Endothelial cell (in vitro differentiated cells): ENCODE measurements around the gene PISD. TPM values are rescaled to one million over a fixed set of nuclear protein-coding genes. Genes with fewer than 3 reads are reported as not detected.
"Not testable (repeated sequence)": the region's sequence is repeated elsewhere in the genome, so short reads cannot be mapped to it uniquely, and the experiment has no call there.

Source experiments
- DNase-seq: peaks from one replicate; pipeline ENCODE4 v3.0.0; 2021; ENCODE audit warnings: low spot score
- H3K27ac Mint-ChIP-seq: one replicate; pipeline ENCODE4 v1.8.0; 2021; ENCODE audit warnings: mixed read lengths, inconsistent platforms; ENCODE audit not compliant: unreplicated experiment
- H3K27me3 Mint-ChIP-seq: one replicate; pipeline ENCODE4 v1.8.0; 2021; ENCODE audit warnings: mild to moderate bottlenecking, moderate library complexity, mixed read lengths, inconsistent platforms; ENCODE audit not compliant: unreplicated experiment
- H3K36me3 Mint-ChIP-seq: one replicate; pipeline ENCODE4 v1.8.0; 2021; ENCODE audit warnings: mild to moderate bottlenecking, low read depth, mixed read lengths, inconsistent platforms; ENCODE audit not compliant: unreplicated experiment
- H3K4me1 Mint-ChIP-seq: one replicate; pipeline ENCODE4 v1.8.0; 2021; ENCODE audit warnings: mild to moderate bottlenecking, mixed read lengths, inconsistent platforms; ENCODE audit not compliant: unreplicated experiment
- H3K4me3 Mint-ChIP-seq: one replicate; pipeline ENCODE4 v1.8.0; 2021; ENCODE audit warnings: mild to moderate bottlenecking, mixed read lengths, inconsistent platforms; ENCODE audit not compliant: unreplicated experiment
- H3K9me3 Mint-ChIP-seq: one replicate; pipeline ENCODE4 v1.8.0; 2021; ENCODE audit warnings: mixed read lengths, inconsistent platforms; ENCODE audit not compliant: unreplicated experiment
- long read RNA-seq: library from polyadenylated mRNA; unstranded; transcript quantifications from one replicate; pipeline ENCODE4 v2.0.0, GENCODE V29; 2020; ENCODE audit not compliant: unreplicated experiment
- total RNA-seq: library from RNA; stranded (reverse); fragmentation: NEBNext Ultra II Directional; extraction: Animal tissue kit (Norgen Biotek cat#: 25700); gene quantifications from one replicate; pipeline ENCODE4 v1.2.1, GENCODE V29; 2021; ENCODE audit not compliant: unreplicated experiment
- TF ChIP-seq, protein P1 (sequence below): fragments of 200-600 bp; sonication (generic); IDR thresholded peaks from one replicate; pipeline ENCODE4 v1.5.0; 2021; ENCODE audit warnings: antibody characterized with exemption; ENCODE audit not compliant: unreplicated experiment

The PISD gene
- 53.0 TPM for total RNA-seq
- long read RNA-seq, transcript PISD-209 (8 exons, 1,963 nt), result major isoform, 9 of 30 reads
- long read RNA-seq, partial matches to known transcripts, result 1 of 30 reads
- long read RNA-seq, other reads (novel, unspliced or antisense), result 20 of 30 reads

DNA sequence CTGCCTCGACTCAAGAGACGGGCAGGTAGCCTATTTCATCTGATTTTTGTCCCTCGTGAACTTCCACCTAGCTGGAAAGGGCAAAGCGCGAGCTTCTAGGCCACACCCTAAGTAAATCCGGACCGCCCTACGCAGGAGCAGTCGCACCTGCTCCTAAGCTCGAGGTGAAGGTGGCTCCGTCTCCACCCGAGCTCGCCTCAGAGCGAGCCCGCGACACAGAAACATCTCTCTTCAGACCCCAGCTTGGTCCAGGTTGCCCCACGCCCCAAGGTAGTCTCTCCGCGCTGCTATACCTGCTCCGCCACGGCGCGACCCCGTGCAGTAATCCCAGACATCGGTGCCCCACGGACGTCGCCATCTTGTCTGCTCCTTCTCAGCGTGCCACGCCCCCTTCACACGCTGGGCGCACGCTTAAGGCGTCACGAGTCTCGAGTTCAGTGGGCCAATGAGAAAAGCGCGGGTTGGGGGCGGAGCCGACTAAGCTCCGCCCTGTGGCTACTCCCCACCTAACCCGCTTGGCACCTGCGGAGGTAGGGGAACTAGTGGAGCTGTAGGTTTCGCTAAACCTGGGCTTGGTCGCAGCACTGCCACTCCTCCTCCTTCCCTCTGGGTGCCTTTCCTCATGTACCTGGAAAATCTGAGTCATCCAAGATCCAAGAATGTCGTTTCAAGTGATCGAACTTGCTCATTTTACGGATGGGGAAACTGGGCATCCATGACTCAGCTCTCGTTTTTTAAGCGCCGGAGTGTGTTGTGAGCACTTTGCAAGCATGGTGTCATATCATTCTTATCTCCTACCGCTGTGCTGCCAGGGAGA, at the start of gene PISD:
Gene PISD, minus strand, starts transcription at position 365 of the 817 bp plus-strand sequence. Its CDS starts 7 bp downstream, at position 358.
- Mint-ChIP-seq H3K4me1 (peaks cover 14% of the 10 kb centered on the region), H3K27me3 (peaks cover 8% of the 10 kb centered on the region), H3K36me3 (no peaks in the 10 kb centered on the region), H3K27ac (peak within 1 kb of the TSS; percentile 89), H3K4me3 (peak within 1 kb of the TSS; percentile 100), H3K9me3 (no peaks in the 10 kb centered on the region)
- DNase-seq, result peak; percentile 95
- TF ChIP-seq, protein P1, sequence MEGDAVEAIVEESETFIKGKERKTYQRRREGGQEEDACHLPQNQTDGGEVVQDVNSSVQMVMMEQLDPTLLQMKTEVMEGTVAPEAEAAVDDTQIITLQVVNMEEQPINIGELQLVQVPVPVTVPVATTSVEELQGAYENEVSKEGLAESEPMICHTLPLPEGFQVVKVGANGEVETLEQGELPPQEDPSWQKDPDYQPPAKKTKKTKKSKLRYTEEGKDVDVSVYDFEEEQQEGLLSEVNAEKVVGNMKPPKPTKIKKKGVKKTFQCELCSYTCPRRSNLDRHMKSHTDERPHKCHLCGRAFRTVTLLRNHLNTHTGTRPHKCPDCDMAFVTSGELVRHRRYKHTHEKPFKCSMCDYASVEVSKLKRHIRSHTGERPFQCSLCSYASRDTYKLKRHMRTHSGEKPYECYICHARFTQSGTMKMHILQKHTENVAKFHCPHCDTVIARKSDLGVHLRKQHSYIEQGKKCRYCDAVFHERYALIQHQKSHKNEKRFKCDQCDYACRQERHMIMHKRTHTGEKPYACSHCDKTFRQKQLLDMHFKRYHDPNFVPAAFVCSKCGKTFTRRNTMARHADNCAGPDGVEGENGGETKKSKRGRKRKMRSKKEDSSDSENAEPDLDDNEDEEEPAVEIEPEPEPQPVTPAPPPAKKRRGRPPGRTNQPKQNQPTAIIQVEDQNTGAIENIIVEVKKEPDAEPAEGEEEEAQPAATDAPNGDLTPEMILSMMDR, result no peak

DNA sequence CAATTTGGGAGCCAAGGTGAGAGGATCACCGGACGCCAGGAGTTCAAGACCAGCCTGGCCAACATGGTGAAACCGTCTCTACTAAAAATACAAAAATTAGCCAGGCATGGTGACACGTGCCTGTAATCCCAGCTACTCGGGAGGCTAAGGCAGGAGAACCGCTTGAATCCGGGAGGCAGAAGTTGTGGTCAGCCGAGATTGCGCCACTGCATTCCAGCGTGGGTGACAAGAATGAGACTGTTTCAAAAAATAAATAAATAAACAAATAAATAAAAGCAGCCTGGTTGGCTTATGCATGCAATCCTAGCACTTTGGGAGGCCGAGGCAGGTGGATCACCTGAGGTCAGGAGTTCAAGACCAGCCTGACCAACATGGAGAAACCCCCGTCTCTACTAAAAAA, 49.2 kb upstream of the PISD start:
- not testable (repeated sequence) for H3K9me3 Mint-ChIP-seq, DNase-seq, H3K4me3 Mint-ChIP-seq, H3K27ac Mint-ChIP-seq, H3K27me3 Mint-ChIP-seq
- H3K4me1 Mint-ChIP-seq, result peaks cover 21% of the 10 kb centered on the region
- H3K36me3 Mint-ChIP-seq, result peaks cover 36% of the 10 kb centered on the region

DNA sequence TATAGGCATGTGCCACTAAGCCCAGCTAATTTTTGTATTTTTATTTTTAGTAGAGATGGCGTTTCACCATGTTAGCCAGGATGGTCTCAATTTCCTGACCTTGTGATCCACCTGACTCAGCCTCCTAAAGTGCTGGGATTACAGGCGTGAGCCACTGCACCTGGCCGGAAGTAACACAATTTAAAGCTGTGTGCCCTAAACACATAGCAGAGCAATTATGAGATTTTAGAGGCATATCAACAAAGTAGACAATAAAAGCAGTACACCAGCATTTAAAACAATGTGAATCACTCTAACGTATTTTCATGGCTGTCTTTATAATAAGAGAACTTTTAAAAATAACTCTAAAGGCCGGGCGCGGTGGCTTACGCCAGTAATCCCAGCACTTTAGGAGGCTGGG, 45.5 kb upstream of the PISD start:
- Mint-ChIP-seq H3K27me3 (no peaks in the 10 kb centered on the region), H3K27ac (no peak overlapping the region), H3K4me3 (no peak overlapping the region), H3K9me3 (no peaks in the 10 kb centered on the region), H3K36me3 (peaks cover 32% of the 10 kb centered on the region), H3K4me1 (no peaks in the 10 kb centered on the region)
- TF ChIP-seq, protein P1, result no peak
- DNase-seq, result no peak

DNA sequence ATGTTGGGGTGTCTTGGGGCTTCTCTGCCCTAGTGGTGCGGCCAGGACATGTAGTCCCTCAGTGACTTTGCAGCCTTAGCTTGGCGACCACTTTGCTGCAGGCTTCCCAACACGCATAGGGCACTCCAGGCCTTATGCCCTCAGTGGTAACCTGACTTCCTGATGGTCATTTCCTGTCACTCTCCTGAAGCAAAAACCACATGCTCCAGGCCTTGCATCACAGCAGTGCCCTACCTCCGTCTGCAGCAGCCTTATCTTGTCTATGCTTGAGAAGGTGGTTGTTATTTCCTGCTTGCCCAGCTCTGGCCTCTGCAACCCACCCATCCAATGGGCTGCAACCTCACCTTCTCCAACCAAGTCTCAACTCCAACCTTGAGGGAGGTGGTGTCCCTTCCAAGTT, 33.4 kb upstream of the PISD start:
- H3K9me3 Mint-ChIP-seq, result no peaks in the 10 kb centered on the region
- TF ChIP-seq, protein P1, result no peak
- H3K27me3 Mint-ChIP-seq, result no peaks in the 10 kb centered on the region
- H3K4me3 Mint-ChIP-seq, result no peak overlapping the region
- peaks cover 9% of the 10 kb centered on the region for H3K4me1 Mint-ChIP-seq
- peaks cover 26% of the 10 kb centered on the region for H3K36me3 Mint-ChIP-seq
- no peak overlapping the region for H3K27ac Mint-ChIP-seq
- no peak for DNase-seq

DNA sequence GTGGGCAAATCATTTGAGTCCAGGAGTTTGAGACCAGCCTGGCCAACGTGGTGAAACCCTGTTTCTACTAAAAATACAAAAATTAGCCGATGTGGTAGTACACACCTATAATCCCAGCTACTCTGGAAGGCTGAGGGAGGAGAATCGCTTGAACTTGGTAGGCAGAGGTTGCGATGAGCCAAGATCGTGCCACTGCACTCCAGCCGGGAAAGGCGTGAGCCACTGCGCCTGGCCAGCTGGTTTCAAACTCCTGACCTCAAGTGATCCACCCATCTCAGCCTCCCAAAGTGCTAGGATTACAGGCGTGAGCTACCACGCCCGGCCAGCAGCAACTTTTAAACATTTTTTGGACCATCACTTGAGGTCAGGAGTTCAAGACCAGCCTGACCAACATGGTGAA, 32.0 kb upstream of the PISD start:
- DNase-seq, H3K27ac Mint-ChIP-seq, H3K9me3 Mint-ChIP-seq, H3K4me3 Mint-ChIP-seq, H3K4me1 Mint-ChIP-seq, H3K27me3 Mint-ChIP-seq: not testable (repeated sequence)
- H3K36me3 Mint-ChIP-seq, result peaks cover 26% of the 10 kb centered on the region
